Suprapubic skin (tissue), 4 donors: ENCODE measurements around the gene SLC6A13. TPM values are rescaled to one million over a fixed set of nuclear protein-coding genes. Genes with fewer than 3 reads are reported as not detected.

ENCODE experiments used
- DNase-seq, 2 donors: peaks; one replicate each; pipeline ENCODE4 v3.0.0-alpha.2; 2019; ENCODE audit warnings: low spot score in 2 of 2
- H3K27ac ChIP-seq: fragments of 200-600 bp; sonication (generic); one replicate; pipeline ENCODE4 v1.5.1; 2019
- H3K27me3 ChIP-seq: fragments of 200-600 bp; sonication (generic); one replicate; pipeline ENCODE4 v1.5.1; 2019
- H3K36me3 ChIP-seq: fragments of 200-600 bp; sonication (generic); one replicate; pipeline ENCODE4 v1.5.1; 2019
- H3K4me1 ChIP-seq: fragments of 200-600 bp; sonication (generic); one replicate; pipeline ENCODE4 v1.5.1; 2019
- H3K4me3 ChIP-seq: fragments of 200-600 bp; sonication (generic); one replicate; pipeline ENCODE4 v1.5.1; 2019; ENCODE audit warnings: mild to moderate bottlenecking
- H3K9me3 ChIP-seq: fragments of 200-600 bp; sonication (generic); one replicate; pipeline ENCODE4 v1.5.1; 2019
- CTCF ChIP-seq, 2 donors: fragments of 200-600 bp in 1 of 2; fragments of 450-650 bp in 1 of 2; sonication (generic) in 1 of 2; IDR thresholded peaks; one replicate each; pipeline ENCODE4 v1.5.1; 2016 to 2019; ENCODE audit warnings: antibody characterized with exemption in 2 of 2, mild to moderate bottlenecking in 1 of 2, moderate library complexity in 1 of 2
- EP300 ChIP-seq: sonication (generic); formaldehyde crosslinking; IDR thresholded peaks from one replicate; pipeline ENCODE4 v1.6.1; 2017; ENCODE audit warnings: antibody characterized with exemption
- POLR2A ChIP-seq, 2 donors: fragments of 450-650 bp; IDR thresholded peaks; one replicate each; pipeline ENCODE4 v1.6.1; 2017; ENCODE audit warnings: antibody characterized with exemption in 2 of 2, mild to moderate bottlenecking in 2 of 2, moderate library complexity in 2 of 2
- POLR2AphosphoS5 ChIP-seq, 3 donors: sonication (generic); formaldehyde crosslinking; IDR thresholded peaks; one replicate each; pipeline ENCODE4 v1.6.1; 2017; ENCODE audit warnings: antibody characterized with exemption in 3 of 3
- WGBS: methylation state at CpG from one replicate; pipeline ENCODE4 v1.1.5; 2018; 5-methylcytosine and 5-hydroxymethylcytosine counted together
- total RNA-seq, 4 donors: library from RNA; depleted of rRNA; stranded (reverse); fragments of >200 nt; gene quantifications; one replicate each; pipeline ENCODE4 v1.1.0, GENCODE V29; 2016

Gene SLC6A13
- total RNA-seq, 4 donors from 2014 or later, result not detected

- no peak overlapping the region for H3K4me3 ChIP-seq
- H3K4me1 ChIP-seq, result peaks cover 14% of the 10 kb centered on the region
- H3K27ac ChIP-seq, result no peak overlapping the region
- no peak for TF ChIP-seq POLR2AphosphoS5 (IDR thresholded peaks at IDR 0.05)
- TF ChIP-seq CTCF (IDR thresholded peaks at IDR 0.05), result no peak
- no peak for TF ChIP-seq POLR2A (IDR thresholded peaks at IDR 0.05)
- TF ChIP-seq EP300, result no peak
- no peaks in the 10 kb centered on the region for H3K9me3 ChIP-seq
- H3K27me3 ChIP-seq, result peaks cover 52% of the 10 kb centered on the region
- 79% methylated on average over 10 of the region's 10 CpGs for WGBS
- DNase-seq, result no peak
- no peaks in the 10 kb centered on the region for H3K36me3 ChIP-seq
Observed at GRCh38 chr12:171276-171675, 91.4 kb downstream of the SLC6A13 start.

Other genes starting within 250 kb of the SLC6A13 start
- under 1 TPM in 2 of 4 donors, not detected in 2; 0.18 to 0.21 TPM for gene IQSEC3, start 196.1 kb downstream of the SLC6A13 start, total RNA-seq
- gene SLC6A12, start 48.7 kb downstream of the SLC6A13 start, total RNA-seq, result 1 to 10 TPM in 2 of 4 donors, not detected in 2; 3.1 to 6.0 TPM
- gene KDM5A, start 126.5 kb upstream of the SLC6A13 start, total RNA-seq, result 100 to 1,000 TPM in 2 of 4 donors, 10 to 100 TPM in 2; 43.1 to 126 (median 92.1) TPM
- gene CCDC77, start 138.8 kb upstream of the SLC6A13 start, total RNA-seq, result 1 to 10 TPM; 5.1 to 9.7 (median 6.8) TPM
- gene B4GALNT3, start 197.1 kb upstream of the SLC6A13 start, total RNA-seq, result 10 to 100 TPM; 30.7 to 66.2 (median 35.0) TPM